Brain microvascular endothelial cell (primary cell): ENCODE data around the gene ADCK1.
"Not testable (repeated sequence)": the region's sequence is repeated elsewhere in the genome, so short reads cannot be mapped to it uniquely, and the experiment has no call there.

Experiments used
- DNase-seq: peaks from one replicate; pipeline ENCODE4 v3.0.0-alpha.2; 2020
- H3K27ac ChIP-seq: fragments of 250-450 bp; sonication (Bioruptor Pico); 2 replicates; pipeline ENCODE4 v1.5.1; 2020; ENCODE audit warnings: mild to moderate bottlenecking, moderate library complexity
- H3K27me3 ChIP-seq: fragments of 250-450 bp; sonication (Bioruptor Pico); replicated peaks from 2 replicates; pipeline ENCODE4 v1.5.1; 2020; ENCODE audit warnings: mild to moderate bottlenecking
- H3K36me3 ChIP-seq: fragments of 250-450 bp; sonication (Bioruptor Pico); replicated peaks from 2 replicates; pipeline ENCODE4 v1.5.1; 2020; ENCODE audit warnings: mild to moderate bottlenecking
- H3K4me3 ChIP-seq: 2 replicates; pipeline ENCODE4 v1.5.1; 2011; ENCODE audit warnings: low read depth, mild to moderate bottlenecking, control low read depth, low read length, moderate library complexity
- in situ Hi-C: cut with HindIII; loops from 2 replicates; pipeline ENCODE4 v1.10.0; 2017; ENCODE audit warnings: low sequenced_read_pairs, low pct_ligation_motif_present
- TF ChIP-seq, protein P1 (sequence below): IDR thresholded peaks from 2 replicates; pipeline ENCODE4 v1.5.1; 2011; ENCODE audit warnings: low read depth, mild to moderate bottlenecking, moderate library complexity, low read length, control low read depth, inconsistent platforms; ENCODE audit errors: missing control alignments

Gene ADCK1

DNA sequence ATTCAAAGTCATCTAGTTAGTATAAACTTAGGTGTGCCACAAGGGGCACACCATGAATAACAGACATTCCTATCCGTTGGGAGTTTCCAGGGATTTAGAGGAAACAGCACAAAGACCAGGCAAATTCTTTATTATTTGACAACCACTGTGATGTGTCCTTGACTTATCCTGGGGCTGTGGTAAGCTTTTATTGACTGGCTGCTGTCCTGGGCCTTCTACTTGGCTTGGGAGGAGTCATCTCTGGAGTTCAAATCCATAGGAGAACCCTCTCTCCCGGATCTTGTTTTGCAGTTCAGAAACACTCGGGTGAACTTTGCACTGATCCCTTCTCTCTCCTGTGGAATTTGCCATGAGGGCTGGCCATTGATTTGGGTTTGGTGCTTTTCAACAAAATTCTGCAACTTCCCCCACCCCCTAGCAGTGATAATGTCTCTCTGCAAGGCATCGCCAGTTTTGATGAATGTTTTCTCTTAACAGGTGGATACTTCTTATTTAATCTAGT lies 136.3 kb downstream of the ADCK1 start:
- no peak overlapping the region for H3K27ac ChIP-seq
- TF ChIP-seq, protein P1, sequence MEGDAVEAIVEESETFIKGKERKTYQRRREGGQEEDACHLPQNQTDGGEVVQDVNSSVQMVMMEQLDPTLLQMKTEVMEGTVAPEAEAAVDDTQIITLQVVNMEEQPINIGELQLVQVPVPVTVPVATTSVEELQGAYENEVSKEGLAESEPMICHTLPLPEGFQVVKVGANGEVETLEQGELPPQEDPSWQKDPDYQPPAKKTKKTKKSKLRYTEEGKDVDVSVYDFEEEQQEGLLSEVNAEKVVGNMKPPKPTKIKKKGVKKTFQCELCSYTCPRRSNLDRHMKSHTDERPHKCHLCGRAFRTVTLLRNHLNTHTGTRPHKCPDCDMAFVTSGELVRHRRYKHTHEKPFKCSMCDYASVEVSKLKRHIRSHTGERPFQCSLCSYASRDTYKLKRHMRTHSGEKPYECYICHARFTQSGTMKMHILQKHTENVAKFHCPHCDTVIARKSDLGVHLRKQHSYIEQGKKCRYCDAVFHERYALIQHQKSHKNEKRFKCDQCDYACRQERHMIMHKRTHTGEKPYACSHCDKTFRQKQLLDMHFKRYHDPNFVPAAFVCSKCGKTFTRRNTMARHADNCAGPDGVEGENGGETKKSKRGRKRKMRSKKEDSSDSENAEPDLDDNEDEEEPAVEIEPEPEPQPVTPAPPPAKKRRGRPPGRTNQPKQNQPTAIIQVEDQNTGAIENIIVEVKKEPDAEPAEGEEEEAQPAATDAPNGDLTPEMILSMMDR, result no peak
- in situ Hi-C loops, result no loop called here
- H3K36me3 ChIP-seq, result no peaks in the 10 kb centered on the region
- no peaks in the 10 kb centered on the region for H3K27me3 ChIP-seq
- no peak for DNase-seq
- H3K4me3 ChIP-seq, result no peak overlapping the region

DNA sequence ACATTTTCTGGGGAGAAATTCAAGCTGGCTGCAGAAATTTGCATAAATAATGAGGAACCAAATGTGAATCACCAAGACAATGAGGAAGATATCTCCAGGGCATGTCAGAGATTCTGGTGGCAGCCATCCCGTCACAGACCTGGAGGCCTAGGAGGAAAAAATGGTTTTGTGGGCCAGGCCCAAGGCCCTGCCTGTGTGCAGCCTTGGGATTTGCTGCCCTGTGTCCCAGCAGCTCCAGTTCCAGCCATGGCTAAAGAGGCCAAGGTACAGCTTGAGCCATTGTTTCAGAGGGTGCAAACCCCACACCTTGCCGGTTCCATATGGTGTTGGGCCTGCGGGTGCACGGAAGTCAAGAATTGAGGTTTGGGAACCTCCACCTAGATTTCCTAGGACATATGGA lies 147.5 kb downstream of the ADCK1 start:
- Histone ChIP-seq H3K27me3 (no peaks in the 10 kb centered on the region), H3K36me3 (no peaks in the 10 kb centered on the region), H3K27ac (no peak overlapping the region), H3K4me3 (no peak overlapping the region)
- TF ChIP-seq, protein P1, result no peak
- in situ Hi-C loops, result no loop called here
- no peak for DNase-seq

DNA sequence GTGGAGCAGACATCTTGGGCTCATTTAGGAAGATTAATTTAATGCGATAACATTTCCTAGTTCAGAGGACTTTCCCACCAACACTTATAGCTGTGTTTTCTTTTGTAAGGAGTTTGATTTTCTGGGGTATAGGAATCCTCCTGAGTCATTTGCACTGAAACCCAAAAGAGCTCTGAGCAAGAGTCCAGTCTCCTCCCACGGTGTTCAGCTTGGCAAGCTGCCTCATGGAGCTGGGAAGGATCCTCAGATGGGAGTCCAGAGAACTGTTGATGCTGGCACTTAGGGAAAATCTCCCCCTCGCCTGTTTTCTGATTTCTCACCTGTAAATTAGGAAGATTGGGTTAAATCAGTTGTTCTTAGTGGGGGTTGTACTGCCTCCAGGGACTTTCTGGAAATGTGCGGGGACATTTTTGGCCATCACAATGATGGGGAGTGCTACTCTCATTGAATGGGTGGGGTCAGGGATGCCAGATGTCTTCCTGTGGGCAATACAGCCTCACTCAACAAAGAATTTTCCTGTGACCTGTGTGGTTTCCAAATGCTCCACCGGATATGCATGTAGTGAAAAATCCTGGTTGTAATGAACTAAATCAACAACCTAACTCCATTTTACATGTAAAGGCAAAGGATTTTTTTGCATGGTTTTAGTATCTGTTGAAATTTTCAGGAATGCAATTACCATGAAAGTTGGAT lies 150.6 kb downstream of the ADCK1 start:
- TF ChIP-seq, protein P1, result no peak

DNA sequence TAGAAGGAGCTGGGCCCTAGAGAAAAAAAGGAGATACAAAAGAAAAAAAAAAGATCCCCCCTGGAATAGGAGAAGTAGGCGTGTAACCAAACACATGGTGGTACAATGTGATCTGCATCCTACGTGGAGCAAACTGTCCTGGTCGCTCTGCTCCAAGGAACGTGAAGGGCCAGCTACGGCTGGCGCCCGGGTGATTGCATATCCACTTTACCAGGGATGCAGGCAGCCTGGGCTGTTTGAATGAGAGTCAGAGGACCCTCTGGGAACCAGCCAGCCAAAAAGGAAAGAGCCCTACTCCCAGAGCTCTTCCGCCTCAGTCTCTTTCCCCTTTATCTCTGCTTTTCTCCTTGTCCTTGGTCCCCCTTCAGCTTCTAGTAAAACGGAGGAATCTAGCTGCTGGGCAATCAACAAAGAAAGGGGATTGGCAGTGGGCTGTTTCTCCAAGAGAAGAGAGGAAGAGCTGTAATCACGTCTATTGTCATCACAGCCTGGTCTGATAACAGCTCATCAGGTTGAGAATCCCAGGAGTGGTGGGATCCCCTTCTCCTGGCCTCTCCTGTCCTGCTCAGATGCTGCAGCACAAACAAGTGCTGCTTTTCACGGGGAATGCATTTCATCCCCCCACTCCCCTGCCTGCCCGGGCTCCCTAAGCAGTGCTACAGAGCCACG lies 156.0 kb downstream of the ADCK1 start:
- H3K27ac ChIP-seq, result no peak overlapping the region
- no peaks in the 10 kb centered on the region for H3K27me3 ChIP-seq
- no peak for DNase-seq
- no peaks in the 10 kb centered on the region for H3K36me3 ChIP-seq
- TF ChIP-seq, protein P1, result no peak
- in situ Hi-C loops, result no loop called here
- H3K4me3 ChIP-seq, result no peak overlapping the region

More for the DNA sequence above, 150.6 kb downstream of the ADCK1 start:
- Histone ChIP-seq H3K27ac (no peak overlapping the region), H3K4me3 (no peak overlapping the region), H3K27me3 (no peaks in the 10 kb centered on the region), H3K36me3 (no peaks in the 10 kb centered on the region)
- DNase-seq, result no peak
- in situ Hi-C loops, result no loop called here

DNA sequence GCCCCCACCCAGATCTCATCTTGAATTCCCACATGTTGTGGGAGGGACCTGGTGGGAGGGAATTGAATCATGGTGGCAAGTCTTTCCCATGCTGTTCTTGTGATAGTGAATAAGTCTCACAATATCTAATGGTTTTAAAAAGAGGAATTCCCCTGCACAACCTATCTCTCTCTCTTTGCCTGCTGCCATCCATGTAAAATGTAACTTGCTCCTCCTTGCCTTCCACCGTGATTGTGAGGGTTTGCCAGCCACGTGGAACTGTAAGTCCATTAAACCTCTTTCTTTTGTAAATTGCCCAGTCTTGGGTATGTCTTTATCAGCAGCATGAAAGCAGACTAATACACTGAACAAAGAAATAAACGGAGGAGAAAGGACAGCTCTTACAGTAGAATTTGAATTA lies 159.8 kb downstream of the ADCK1 start:
- DNase-seq, H3K36me3 ChIP-seq, in situ Hi-C loops, H3K27ac ChIP-seq, H3K4me3 ChIP-seq, H3K27me3 ChIP-seq: not testable (repeated sequence)

DNA sequence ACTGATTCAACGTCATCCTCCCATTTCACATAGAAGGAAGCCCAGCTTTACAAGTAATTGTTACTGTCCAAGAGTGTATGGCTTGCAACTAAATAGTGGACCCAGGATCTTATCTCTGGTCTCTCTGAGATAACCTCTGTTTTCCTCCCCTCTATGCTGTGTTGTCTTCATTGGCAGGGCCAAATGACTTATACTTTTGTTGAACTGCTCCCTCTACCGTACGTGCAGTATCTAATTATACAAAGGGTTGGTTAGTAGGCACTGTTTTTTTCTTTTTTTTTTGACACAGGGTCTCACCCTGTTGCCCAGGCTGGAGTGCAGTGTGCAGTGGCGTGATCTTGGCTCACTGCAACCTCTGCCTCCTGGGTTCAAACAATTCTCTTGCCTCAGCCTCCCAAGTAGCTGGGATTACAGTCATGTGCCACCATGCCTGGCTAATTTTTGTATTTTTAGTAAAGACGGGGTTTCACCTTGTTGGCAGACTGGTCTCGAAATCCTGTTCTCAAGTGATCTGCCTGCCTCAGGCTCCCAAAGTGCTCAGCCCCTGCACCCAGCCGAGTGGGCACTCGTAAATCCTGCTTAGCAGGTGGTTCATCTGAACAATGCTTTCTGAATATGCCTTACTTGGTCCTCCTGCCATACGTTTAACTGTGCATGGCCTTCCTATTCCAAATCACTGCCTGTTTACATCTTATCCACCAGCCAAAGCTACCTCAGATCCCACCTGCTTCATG lies 162.1 kb downstream of the ADCK1 start:
- TF ChIP-seq, protein P1, result no peak
- no peak overlapping the region for H3K27ac ChIP-seq
- in situ Hi-C loops, result no loop called here
- DNase-seq, result no peak
- H3K4me3 ChIP-seq, result no peak overlapping the region
- peaks cover 11% of the 10 kb centered on the region for H3K27me3 ChIP-seq
- H3K36me3 ChIP-seq, result no peaks in the 10 kb centered on the region
